HEK293 (cell line): ENCODE data around the gene AADAC.

Experiments used
- CTCF ChIA-PET: fragments of 350-600 bp; formaldehyde crosslinking; extraction: SDS; loops from one replicate; lab custom pipeline; 2021; ENCODE audit warnings: antibody characterized with exemption; lab: Yijun Ruan, JAX
- POLR2A ChIA-PET: fragments of 300-600 bp; formaldehyde crosslinking; extraction: SDS; loops from one replicate; lab custom pipeline; 2020; ENCODE audit warnings: antibody characterized with exemption, inconsistent platforms; lab: Yijun Ruan, JAX
- H3K27ac ChIP-seq: fragments of 200-500 bp; sonication (Bioruptor generic); 2 replicates; pipeline ENCODE4 v1.5.1; 2014; ENCODE audit warnings: low read depth, low read length, control low read depth, inconsistent platforms; ENCODE audit errors: extremely low read depth
- H3K36me3 ChIP-seq, 2 experiments: fragments of 200-500 bp in 1 of 2; sonication (Bioruptor generic) in 1 of 2; 1 replicate in 1 of 2; 2 replicates in 1 of 2; pipeline ENCODE4 v1.5.1; 2014 to 2017; ENCODE audit warnings: inconsistent platforms in 2 of 2, low read length in 2 of 2; ENCODE audit not compliant: control insufficient read depth in 2 of 2, insufficient read depth in 1 of 2
- H3K4me1 ChIP-seq: fragments of 200-500 bp; sonication (Bioruptor generic); 2 replicates; pipeline ENCODE4 v1.5.1; 2014; ENCODE audit warnings: mild to moderate bottlenecking, low read length, inconsistent platforms; ENCODE audit not compliant: control insufficient read depth, insufficient read depth
- H3K4me3 ChIP-seq: 2 replicates; pipeline ENCODE4 v1.5.1; 2011; ENCODE audit warnings: low read depth, mild to moderate bottlenecking, control low read depth, low read length, moderate library complexity
- H3K9me3 ChIP-seq: fragments of 200-500 bp; sonication (Bioruptor generic); 2 replicates; pipeline ENCODE4 v1.5.1; 2014; ENCODE audit warnings: low read depth, low read length, inconsistent platforms; ENCODE audit not compliant: control insufficient read depth, insufficient read depth
- GLI2 ChIP-seq: fragments of 450-650 bp; formaldehyde crosslinking; IDR thresholded peaks from 2 replicates; pipeline ENCODE4; 2017; ENCODE audit warnings: missing biosample characterization, missing genetic modification characterization, low read depth, borderline replicate concordance
- IKZF3 ChIP-seq: fragments of 450-650 bp; IDR thresholded peaks from 2 replicates; pipeline ENCODE4 v1.5.0; 2018; ENCODE audit warnings: missing biosample characterization, mild to moderate bottlenecking, missing genetic modification characterization, moderate library complexity
- KLF10 ChIP-seq: fragments of 450-650 bp; IDR thresholded peaks from 2 replicates; pipeline ENCODE4 v1.5.1; 2018; ENCODE audit warnings: missing biosample characterization, mild to moderate bottlenecking, missing genetic modification characterization
- MYNN ChIP-seq: fragments of 450-650 bp; formaldehyde crosslinking; IDR thresholded peaks from 2 replicates; pipeline ENCODE4 v1.5.1; 2016; ENCODE audit warnings: missing biosample characterization, missing genetic modification characterization, borderline replicate concordance
- RBAK ChIP-seq: fragments of 450-650 bp; formaldehyde crosslinking; IDR thresholded peaks from 2 replicates; pipeline ENCODE4 v1.5.1; 2016; ENCODE audit warnings: missing biosample characterization, missing genetic modification characterization
- SALL2 ChIP-seq: fragments of 450-650 bp; formaldehyde crosslinking; IDR thresholded peaks from 2 replicates; pipeline ENCODE4 v1.5.0; 2017; ENCODE audit warnings: missing biosample characterization, mild to moderate bottlenecking, missing genetic modification characterization, borderline replicate concordance
- SETDB1 ChIP-seq: IDR thresholded peaks from one replicate; pipeline ENCODE4 v1.6.1; 2017; ENCODE audit warnings: mild to moderate bottlenecking, low read length, moderate library complexity, mixed read lengths; ENCODE audit not compliant: insufficient read length
- ZNF10 ChIP-seq: fragments of 450-650 bp; formaldehyde crosslinking; IDR thresholded peaks from 2 replicates; pipeline ENCODE4 v1.5.1; 2017; ENCODE audit warnings: missing biosample characterization, missing genetic modification characterization
- ZNF174 ChIP-seq: fragments of 450-650 bp; formaldehyde crosslinking; IDR thresholded peaks from 2 replicates; pipeline ENCODE4 v1.5.0; 2017; ENCODE audit warnings: missing biosample characterization, mild to moderate bottlenecking, missing genetic modification characterization
- ZNF335 ChIP-seq: fragments of 450-650 bp; formaldehyde crosslinking; conservative IDR thresholded peaks from 2 replicates; pipeline ENCODE4 v1.5.1; 2016; ENCODE audit warnings: missing biosample characterization, missing genetic modification characterization
- ZNF366 ChIP-seq: fragments of 450-650 bp; formaldehyde crosslinking; conservative IDR thresholded peaks from 2 replicates; pipeline ENCODE4 v1.5.1; 2016; ENCODE audit warnings: missing biosample characterization, missing genetic modification characterization
- ZNF391 ChIP-seq: fragments of 450-650 bp; formaldehyde crosslinking; IDR thresholded peaks from 2 replicates; pipeline ENCODE4 v1.5.1; 2016; ENCODE audit warnings: low read depth, missing biosample characterization, missing genetic modification characterization, borderline replicate concordance
- ZNF404 ChIP-seq: fragments of 450-650 bp; formaldehyde crosslinking; IDR thresholded peaks from 2 replicates; pipeline ENCODE4 v1.5.1; 2017; ENCODE audit warnings: missing biosample characterization, missing genetic modification characterization
- ZNF610 ChIP-seq: fragments of 450-650 bp; formaldehyde crosslinking; IDR thresholded peaks from 2 replicates; pipeline ENCODE4 v1.5.1; 2016; ENCODE audit warnings: missing biosample characterization, missing genetic modification characterization, borderline replicate concordance
- ZNF623 ChIP-seq: fragments of 450-650 bp; formaldehyde crosslinking; IDR thresholded peaks from 2 replicates; pipeline ENCODE4 v1.5.1; 2016; ENCODE audit warnings: missing biosample characterization, missing genetic modification characterization
- ZNF626 ChIP-seq: fragments of 450-650 bp; sonication (Bioruptor Pico); formaldehyde crosslinking; IDR thresholded peaks from 2 replicates; pipeline ENCODE4 v1.5.1; 2018; ENCODE audit warnings: missing biosample characterization, missing genetic modification characterization, inconsistent platforms
- ZNF677 ChIP-seq: fragments of 450-650 bp; IDR thresholded peaks from 2 replicates; pipeline ENCODE4 v1.5.0; 2018; ENCODE audit warnings: missing biosample characterization, mild to moderate bottlenecking, missing genetic modification characterization, moderate library complexity
- ZNF792 ChIP-seq: fragments of 450-650 bp; formaldehyde crosslinking; IDR thresholded peaks from 2 replicates; pipeline ENCODE4 v1.5.1; 2016; ENCODE audit warnings: missing biosample characterization, missing genetic modification characterization
- TF ChIP-seq, protein P1 (sequence below): fragments of 450-650 bp; formaldehyde crosslinking; IDR thresholded peaks from 2 replicates; pipeline ENCODE4 v1.5.1; 2017; ENCODE audit warnings: missing biosample characterization, missing genetic modification characterization
- TF ChIP-seq, protein P2 (sequence below): fragments of 450-650 bp; formaldehyde crosslinking; IDR thresholded peaks from 2 replicates; pipeline ENCODE4 v1.5.1; 2016; ENCODE audit warnings: missing biosample characterization, missing genetic modification characterization, low read depth
- TF ChIP-seq, protein P3 (sequence below): fragments of 450-650 bp; formaldehyde crosslinking; IDR thresholded peaks from 2 replicates; pipeline ENCODE4 v1.5.1; 2017; ENCODE audit warnings: missing biosample characterization, mild to moderate bottlenecking, missing genetic modification characterization, moderate library complexity
- TF ChIP-seq, protein P4 (sequence below): fragments of 450-650 bp; formaldehyde crosslinking; IDR thresholded peaks from 2 replicates; pipeline ENCODE4 v1.5.1; 2016; ENCODE audit warnings: missing biosample characterization, missing genetic modification characterization

Gene AADAC

GRCh38 chr3:151776259-151776740 is 37.6 kb upstream of the AADAC start (continued):
- TF ChIP-seq, protein P1, sequence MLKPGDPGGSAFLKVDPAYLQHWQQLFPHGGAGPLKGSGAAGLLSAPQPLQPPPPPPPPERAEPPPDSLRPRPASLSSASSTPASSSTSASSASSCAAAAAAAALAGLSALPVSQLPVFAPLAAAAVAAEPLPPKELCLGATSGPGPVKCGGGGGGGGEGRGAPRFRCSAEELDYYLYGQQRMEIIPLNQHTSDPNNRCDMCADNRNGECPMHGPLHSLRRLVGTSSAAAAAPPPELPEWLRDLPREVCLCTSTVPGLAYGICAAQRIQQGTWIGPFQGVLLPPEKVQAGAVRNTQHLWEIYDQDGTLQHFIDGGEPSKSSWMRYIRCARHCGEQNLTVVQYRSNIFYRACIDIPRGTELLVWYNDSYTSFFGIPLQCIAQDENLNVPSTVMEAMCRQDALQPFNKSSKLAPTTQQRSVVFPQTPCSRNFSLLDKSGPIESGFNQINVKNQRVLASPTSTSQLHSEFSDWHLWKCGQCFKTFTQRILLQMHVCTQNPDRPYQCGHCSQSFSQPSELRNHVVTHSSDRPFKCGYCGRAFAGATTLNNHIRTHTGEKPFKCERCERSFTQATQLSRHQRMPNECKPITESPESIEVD (tag by site-specific recombination): no peak
- TF ChIP-seq ZNF677 (tag by site-specific recombination): no peak

GRCh38 chr3:151777880-151778279 is 36.0 kb upstream of the AADAC start:
- Histone ChIP-seq H3K9me3 (no peaks in the 10 kb centered on the region), H3K4me3 (no peak overlapping the region), H3K4me1 (no peaks in the 10 kb centered on the region), H3K27ac (no peak overlapping the region), H3K36me3 (no peaks in the 10 kb centered on the region)
- no peak for TF ChIP-seq ZNF792 (tag by site-specific recombination)
- TF ChIP-seq ZNF404 (tag by site-specific recombination): no peak
- TF ChIP-seq, protein P2, sequence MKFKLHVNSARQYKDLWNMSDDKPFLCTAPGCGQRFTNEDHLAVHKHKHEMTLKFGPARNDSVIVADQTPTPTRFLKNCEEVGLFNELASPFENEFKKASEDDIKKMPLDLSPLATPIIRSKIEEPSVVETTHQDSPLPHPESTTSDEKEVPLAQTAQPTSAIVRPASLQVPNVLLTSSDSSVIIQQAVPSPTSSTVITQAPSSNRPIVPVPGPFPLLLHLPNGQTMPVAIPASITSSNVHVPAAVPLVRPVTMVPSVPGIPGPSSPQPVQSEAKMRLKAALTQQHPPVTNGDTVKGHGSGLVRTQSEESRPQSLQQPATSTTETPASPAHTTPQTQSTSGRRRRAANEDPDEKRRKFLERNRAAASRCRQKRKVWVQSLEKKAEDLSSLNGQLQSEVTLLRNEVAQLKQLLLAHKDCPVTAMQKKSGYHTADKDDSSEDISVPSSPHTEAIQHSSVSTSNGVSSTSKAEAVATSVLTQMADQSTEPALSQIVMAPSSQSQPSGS (tag by site-specific recombination): no peak
- TF ChIP-seq, protein P3, sequence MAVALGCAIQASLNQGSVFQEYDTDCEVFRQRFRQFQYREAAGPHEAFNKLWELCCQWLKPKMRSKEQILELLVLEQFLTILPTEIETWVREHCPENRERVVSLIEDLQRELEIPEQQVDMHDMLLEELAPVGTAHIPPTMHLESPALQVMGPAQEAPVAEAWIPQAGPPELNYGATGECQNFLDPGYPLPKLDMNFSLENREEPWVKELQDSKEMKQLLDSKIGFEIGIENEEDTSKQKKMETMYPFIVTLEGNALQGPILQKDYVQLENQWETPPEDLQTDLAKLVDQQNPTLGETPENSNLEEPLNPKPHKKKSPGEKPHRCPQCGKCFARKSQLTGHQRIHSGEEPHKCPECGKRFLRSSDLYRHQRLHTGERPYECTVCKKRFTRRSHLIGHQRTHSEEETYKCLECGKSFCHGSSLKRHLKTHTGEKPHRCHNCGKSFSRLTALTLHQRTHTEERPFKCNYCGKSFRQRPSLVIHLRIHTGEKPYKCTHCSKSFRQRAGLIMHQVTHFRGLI: no peak
- no peak for TF ChIP-seq IKZF3 (tag by site-specific recombination)
- TF ChIP-seq SETDB1: no peak
- TF ChIP-seq ZNF335 (tag by site-specific recombination): no peak
- no peak for TF ChIP-seq GLI2 (tag by site-specific recombination)
- TF ChIP-seq ZNF677 (tag by site-specific recombination): no peak
- TF ChIP-seq KLF10 (tag by site-specific recombination): no peak
- TF ChIP-seq, protein P4, sequence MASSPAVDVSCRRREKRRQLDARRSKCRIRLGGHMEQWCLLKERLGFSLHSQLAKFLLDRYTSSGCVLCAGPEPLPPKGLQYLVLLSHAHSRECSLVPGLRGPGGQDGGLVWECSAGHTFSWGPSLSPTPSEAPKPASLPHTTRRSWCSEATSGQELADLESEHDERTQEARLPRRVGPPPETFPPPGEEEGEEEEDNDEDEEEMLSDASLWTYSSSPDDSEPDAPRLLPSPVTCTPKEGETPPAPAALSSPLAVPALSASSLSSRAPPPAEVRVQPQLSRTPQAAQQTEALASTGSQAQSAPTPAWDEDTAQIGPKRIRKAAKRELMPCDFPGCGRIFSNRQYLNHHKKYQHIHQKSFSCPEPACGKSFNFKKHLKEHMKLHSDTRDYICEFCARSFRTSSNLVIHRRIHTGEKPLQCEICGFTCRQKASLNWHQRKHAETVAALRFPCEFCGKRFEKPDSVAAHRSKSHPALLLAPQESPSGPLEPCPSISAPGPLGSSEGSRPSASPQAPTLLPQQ: no peak
- no peak for TF ChIP-seq ZNF626 (tag by site-specific recombination)
- no peak for TF ChIP-seq RBAK (tag by site-specific recombination)
- no peak for TF ChIP-seq MYNN
- no peak for TF ChIP-seq ZNF610
- no peak for TF ChIP-seq ZNF391 (tag by site-specific recombination)
- TF ChIP-seq ZNF366 (tag by site-specific recombination): no peak
- ChIA-PET CTCF (interaction anchor here (0.6 kb wide), 1 partner anchor 202 kb away, joined by 3 read pairs; no protein-coding TSS in a partner anchor), POLR2A (no interaction called here)

- Histone ChIP-seq H3K4me1 (no peaks in the 10 kb centered on the region), H3K27ac (no peak overlapping the region)
- TF ChIP-seq SALL2 (tag by site-specific recombination) (no peak), ZNF174 (no peak), ZNF10 (tag by site-specific recombination) (no peak), ZNF623 (tag by site-specific recombination) (no peak)
- TF ChIP-seq, all 188 proteins: peak for 0
- Histone ChIP-seq H3K36me3 (no peaks in the 10 kb centered on the region), H3K9me3 (no peaks in the 10 kb centered on the region), H3K4me3 (no peak overlapping the region)
- ChIA-PET CTCF (no interaction called here), POLR2A (no interaction called here)
Measured at GRCh38 chr3:151787626-151788025, 26.3 kb upstream of the AADAC start.
